Pancreas (tissue), 10 donors: ENCODE measurements around the gene NTMT1. TPM values are rescaled to one million over a fixed set of nuclear protein-coding genes. Genes with fewer than 3 reads are reported as not detected.

ENCODE experiments used
- ATAC-seq, 4 donors: fragments of 200-7000 bp; cut with Tn5 transposase; one replicate each; pipeline versions ENCODE4 v1.8.0 to v1.9.1; 2020; ENCODE audit warnings: mild to moderate bottlenecking in 4 of 4, moderate library complexity in 4 of 4
- DNase-seq, 6 donors: peaks; one replicate each; pipeline ENCODE4 v3.0.0-alpha.2; 2020
- FAIRE-seq: peaks from 2 replicates; lab custom pipeline; 2012; peaks lifted over from hg19 to GRCh38; lab: Jason Lieb, UNC
- H3K27ac ChIP-seq, 4 donors: fragments of 200-600 bp; sonication (generic); 1 replicate in 3 of 4; 2 replicates in 1 of 4; pipeline versions ENCODE4 v1.5.0 to v1.8.0; 2020
- H3K27me3 ChIP-seq, 4 donors: fragments of 200-600 bp; one replicate each; pipeline ENCODE4 v1.8.0; 2021
- H3K36me3 ChIP-seq, 3 donors: fragments of 200-600 bp; sonication (generic) in 1 of 3; one replicate each; pipeline versions ENCODE4 v1.5.0 to v1.8.0; 2020 to 2021
- H3K4me1 ChIP-seq, 3 donors: fragments of 200-600 bp; one replicate each; pipeline ENCODE4 v1.8.0; 2021
- H3K4me3 ChIP-seq, 4 donors: fragments of 200-600 bp; sonication (generic) in 2 of 4; one replicate each; pipeline versions ENCODE4 v1.5.0 to v1.8.0; 2020 to 2021
- H3K9me3 ChIP-seq, 4 donors: fragments of 200-600 bp; one replicate each; pipeline ENCODE4 v1.8.0; 2021
- WGBS, 2 donors: extraction: QIAGEN DNeasy Blood & Tissue Kit; methylation state at CpG; one replicate each; pipeline ENCODE4 v1.1.7; 2013; 5-methylcytosine and 5-hydroxymethylcytosine counted together
- intact Hi-C, 3 donors: fragments of 100-400 bp; cut with DNase I; formaldehyde crosslinking; loops; one replicate each; pipeline versions ENCODE4 v1.11.1 to v1.14.2; 2022
- polyA plus RNA-seq, 2 donors: library from polyadenylated mRNA; stranded (reverse); fragments of 200-250 nt; gene quantifications; one replicate each; pipeline ENCODE4 v1.2.3, GENCODE V29; 2013
- total RNA-seq, 6 donors: library from RNA; stranded (reverse); fragmentation: NEBNext Ultra II Directional in 4 of 6; extraction: Animal tissue kit (Norgen Biotek cat#: 25700) in 4 of 6; gene quantifications; one replicate each; pipeline versions ENCODE4 v1.2.1 to v1.2.4, GENCODE V29; 2021 to 2023
- TF ChIP-seq, protein P1 (sequence below), 4 donors: fragments of 200-600 bp; sonication (generic) in 3 of 4; IDR thresholded peaks; one replicate each; pipeline versions ENCODE4 v1.5.0 to v1.8.0; 2021; ENCODE audit warnings: antibody characterized with exemption in 4 of 4
- donor health status: healthy with polysubstance abuse.
- donor health status: DM: no; HTN: no; CAD: no; lungs with moderate emphysema.
- donor health status: DM: no; HTN: no; CAD: no.
- donor health status: control.
- donor health status: control.
- donor health status: Bipolar disorder and iron deficiency.
- donor health status: DM: yes; HTN: yes; CAD: no.
- donor health status: DM: no; HTN: no; CAD: no.
- donor health status: DM: no; HTN: no; CAD: no.
- donor health status: DM: yes; HTN: yes; CAD: no.

Gene NTMT1
- total and polyA plus RNA-seq, 8 donors, result 11.3 to 29.0 (median 17.2) TPM

- Histone ChIP-seq H3K36me3 (no peaks in the 10 kb centered on the region), H3K4me1 (peaks cover 0 to 8% (median 0%) of the 10 kb centered on the region in 3 donors), H3K27ac (no peak overlapping the region), H3K9me3 (no peaks in the 10 kb centered on the region), H3K4me3 (no peak overlapping the region), H3K27me3 (no peaks in the 10 kb centered on the region)
- DNase-seq, result no peak
- ATAC-seq, result no peak
- FAIRE-seq, result no peak
- TF ChIP-seq, protein P1, sequence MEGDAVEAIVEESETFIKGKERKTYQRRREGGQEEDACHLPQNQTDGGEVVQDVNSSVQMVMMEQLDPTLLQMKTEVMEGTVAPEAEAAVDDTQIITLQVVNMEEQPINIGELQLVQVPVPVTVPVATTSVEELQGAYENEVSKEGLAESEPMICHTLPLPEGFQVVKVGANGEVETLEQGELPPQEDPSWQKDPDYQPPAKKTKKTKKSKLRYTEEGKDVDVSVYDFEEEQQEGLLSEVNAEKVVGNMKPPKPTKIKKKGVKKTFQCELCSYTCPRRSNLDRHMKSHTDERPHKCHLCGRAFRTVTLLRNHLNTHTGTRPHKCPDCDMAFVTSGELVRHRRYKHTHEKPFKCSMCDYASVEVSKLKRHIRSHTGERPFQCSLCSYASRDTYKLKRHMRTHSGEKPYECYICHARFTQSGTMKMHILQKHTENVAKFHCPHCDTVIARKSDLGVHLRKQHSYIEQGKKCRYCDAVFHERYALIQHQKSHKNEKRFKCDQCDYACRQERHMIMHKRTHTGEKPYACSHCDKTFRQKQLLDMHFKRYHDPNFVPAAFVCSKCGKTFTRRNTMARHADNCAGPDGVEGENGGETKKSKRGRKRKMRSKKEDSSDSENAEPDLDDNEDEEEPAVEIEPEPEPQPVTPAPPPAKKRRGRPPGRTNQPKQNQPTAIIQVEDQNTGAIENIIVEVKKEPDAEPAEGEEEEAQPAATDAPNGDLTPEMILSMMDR (IDR thresholded peaks at IDR 0.05), result no peak
- 32 to 48% methylated on average over 7 of the region's 7 CpGs for WGBS, 2 donors
- intact Hi-C loops, result no loop called here
Observed at GRCh38 chr9:129594632-129595031, 31.3 kb upstream of the NTMT1 start.

- WGBS, 2 donors, result 65 to 79% methylated on average over 5 of the region's 5 CpGs
- Histone ChIP-seq H3K36me3 (no peaks in the 10 kb centered on the region), H3K27ac (no peak overlapping the region), H3K4me1 (peaks cover 0 to 8% (median 0%) of the 10 kb centered on the region in 3 donors), H3K27me3 (no peaks in the 10 kb centered on the region), H3K9me3 (no peaks in the 10 kb centered on the region), H3K4me3 (no peak overlapping the region)
- TF ChIP-seq, protein P1 (IDR thresholded peaks at IDR 0.05), result no peak
- FAIRE-seq (no peak), ATAC-seq (no peak), DNase-seq (no peak)
- intact Hi-C loops, result no loop called here
Observed at GRCh38 chr9:129595311-129595741, 30.6 kb upstream of the NTMT1 start.

DNA sequence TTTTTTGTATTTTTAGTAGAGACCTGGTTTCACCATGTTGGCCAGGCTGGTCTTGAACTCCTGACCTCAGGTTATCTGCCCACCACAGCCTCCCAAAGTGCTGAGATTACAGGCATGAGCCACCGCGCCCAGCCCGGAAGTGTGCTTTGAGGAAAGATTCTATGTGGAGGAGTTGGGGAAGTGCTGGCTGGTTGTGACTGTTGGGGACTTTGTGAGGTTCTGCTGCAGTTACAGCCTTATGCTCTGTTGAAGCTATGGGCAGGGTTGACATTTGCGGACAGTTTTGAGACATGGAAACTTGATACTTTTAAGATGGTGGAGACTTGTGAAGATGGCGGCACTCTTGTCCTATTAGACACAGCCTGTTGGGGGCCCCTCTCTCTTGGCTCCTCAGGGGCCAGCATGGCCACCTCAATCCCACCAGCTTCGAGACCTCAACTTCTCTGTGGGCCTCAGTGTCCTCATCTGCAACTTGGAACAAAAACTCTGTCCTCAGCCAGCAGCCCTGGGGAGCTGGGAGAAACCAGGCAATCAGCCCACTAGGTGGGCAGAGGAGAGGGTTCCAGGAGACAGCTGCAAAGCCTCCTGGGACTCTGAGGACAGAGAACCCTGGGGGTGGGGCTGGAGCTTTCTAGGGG, 29.9 kb upstream of the NTMT1 start:
- no peaks in the 10 kb centered on the region for H3K27me3 ChIP-seq
- peaks cover 0 to 8% (median 0%) of the 10 kb centered on the region in 3 donors for H3K4me1 ChIP-seq
- FAIRE-seq (no peak), ATAC-seq (no peak), DNase-seq (peak in 1 of 6 donors; percentile 39)
- TF ChIP-seq, protein P1 (IDR thresholded peaks at IDR 0.05), result no peak
- no peak overlapping the region for H3K27ac ChIP-seq
- H3K4me3 ChIP-seq, result no peak overlapping the region
- no peaks in the 10 kb centered on the region for H3K9me3 ChIP-seq
- WGBS, 2 donors, result 90 to 93% methylated on average over 6 of the region's 6 CpGs
- no peaks in the 10 kb centered on the region for H3K36me3 ChIP-seq
- intact Hi-C loops, result no loop called here

DNA sequence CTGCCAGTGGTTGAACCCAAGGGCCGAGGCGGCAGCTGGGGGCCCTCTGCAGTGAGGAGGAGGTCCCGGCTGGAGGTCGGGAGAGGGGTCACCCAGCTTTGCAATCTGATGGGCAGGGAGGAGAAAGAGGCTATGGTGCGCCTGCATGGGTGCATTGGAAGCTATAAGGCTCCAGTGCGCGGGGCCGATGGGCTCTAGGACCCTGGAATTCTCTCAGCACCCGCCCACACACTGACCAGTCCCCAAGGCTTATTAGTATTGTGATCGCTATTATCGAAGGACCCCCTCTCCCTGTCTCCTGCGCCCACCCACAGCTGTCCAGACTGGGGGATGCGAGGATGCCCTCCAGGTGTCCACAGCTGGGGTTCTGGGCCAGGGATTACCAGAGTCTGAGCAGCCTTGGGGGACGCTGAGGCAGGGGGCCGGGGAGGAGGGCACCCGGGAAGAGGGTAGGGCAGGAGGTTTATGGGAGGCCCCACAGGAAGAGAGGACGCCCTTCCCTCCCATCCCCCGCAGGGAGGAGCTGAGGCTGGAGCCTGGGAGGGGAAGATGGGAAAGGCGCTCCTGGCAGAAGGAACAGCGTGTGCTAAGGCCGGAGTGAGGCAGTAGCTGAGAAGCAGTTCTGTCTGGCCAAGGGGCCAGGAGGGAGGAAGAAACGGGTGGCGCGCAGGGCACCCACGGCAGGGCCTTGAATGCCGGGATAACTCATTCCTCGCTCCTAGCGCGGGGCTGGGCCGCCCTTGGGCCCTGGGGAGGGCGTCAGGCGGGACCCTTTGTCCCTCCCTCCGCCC, 29.2 kb upstream of the NTMT1 start:
- DNase-seq, result peak in 1 of 6 donors; percentile 71
- 43 to 55% methylated on average over 21 to 32 of the region's 33 CpGs for WGBS, 2 donors
- Histone ChIP-seq H3K4me3 (peak overlapping the region in 2 of 4 donors; percentile 24 to 34), H3K4me1 (peaks cover 0 to 8% (median 0%) of the 10 kb centered on the region in 3 donors), H3K36me3 (no peaks in the 10 kb centered on the region), H3K27ac (peak overlapping the region in 3 of 4 donors; percentile 16 to 78 (median 66)), H3K27me3 (no peaks in the 10 kb centered on the region), H3K9me3 (no peaks in the 10 kb centered on the region)
- peak; percentile 41 to 66 (median 54) for ATAC-seq
- intact Hi-C loops, result no loop called here
- TF ChIP-seq, protein P1 (IDR thresholded peaks at IDR 0.05), result no peak
- no peak for FAIRE-seq
